GM19238 (cell line): ENCODE measurements around the gene CMTR1.
"Not testable (repeated sequence)": the region's sequence is repeated elsewhere in the genome, so short reads cannot be mapped to it uniquely, and the experiment has no call there.

Source experiments
- DNase-seq: peaks from one replicate; pipeline ENCODE4 v3.0.0; 2011; ENCODE audit warnings: low spot score; ENCODE audit not compliant: insufficient read length

CMTR1 gene, protein sequence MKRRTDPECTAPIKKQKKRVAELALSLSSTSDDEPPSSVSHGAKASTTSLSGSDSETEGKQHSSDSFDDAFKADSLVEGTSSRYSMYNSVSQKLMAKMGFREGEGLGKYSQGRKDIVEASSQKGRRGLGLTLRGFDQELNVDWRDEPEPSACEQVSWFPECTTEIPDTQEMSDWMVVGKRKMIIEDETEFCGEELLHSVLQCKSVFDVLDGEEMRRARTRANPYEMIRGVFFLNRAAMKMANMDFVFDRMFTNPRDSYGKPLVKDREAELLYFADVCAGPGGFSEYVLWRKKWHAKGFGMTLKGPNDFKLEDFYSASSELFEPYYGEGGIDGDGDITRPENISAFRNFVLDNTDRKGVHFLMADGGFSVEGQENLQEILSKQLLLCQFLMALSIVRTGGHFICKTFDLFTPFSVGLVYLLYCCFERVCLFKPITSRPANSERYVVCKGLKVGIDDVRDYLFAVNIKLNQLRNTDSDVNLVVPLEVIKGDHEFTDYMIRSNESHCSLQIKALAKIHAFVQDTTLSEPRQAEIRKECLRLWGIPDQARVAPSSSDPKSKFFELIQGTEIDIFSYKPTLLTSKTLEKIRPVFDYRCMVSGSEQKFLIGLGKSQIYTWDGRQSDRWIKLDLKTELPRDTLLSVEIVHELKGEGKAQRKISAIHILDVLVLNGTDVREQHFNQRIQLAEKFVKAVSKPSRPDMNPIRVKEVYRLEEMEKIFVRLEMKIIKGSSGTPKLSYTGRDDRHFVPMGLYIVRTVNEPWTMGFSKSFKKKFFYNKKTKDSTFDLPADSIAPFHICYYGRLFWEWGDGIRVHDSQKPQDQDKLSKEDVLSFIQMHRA

GRCh38 chr6:37432916-37433656 lies at the start of gene CMTR1:
Gene CMTR1 (plus strand): TSS chr6:37433221. CDS start chr6:37435630, 2,409 bp downstream.
- peak; percentile 91 for DNase-seq

DNA sequence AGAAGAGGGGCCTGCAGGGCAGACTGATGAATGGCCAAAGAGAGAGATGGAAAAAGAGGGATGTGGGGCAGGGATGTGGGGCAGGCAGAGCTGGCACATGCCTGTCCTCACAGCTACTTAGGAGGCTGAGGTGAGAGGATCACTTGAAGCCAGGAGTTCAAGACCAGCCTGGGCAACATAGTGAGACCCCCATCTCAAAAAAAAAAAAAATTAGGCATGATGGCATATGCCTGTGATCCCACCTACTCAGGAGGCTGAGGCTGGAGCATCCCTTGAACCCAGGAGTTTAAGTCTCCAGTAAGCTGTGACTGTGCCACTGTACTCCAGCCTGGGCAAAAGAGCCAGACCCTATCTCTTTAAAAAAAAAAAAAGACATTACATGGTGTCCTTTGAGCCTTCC lies 44.4 kb upstream of the CMTR1 start:
- DNase-seq = no peak

DNA sequence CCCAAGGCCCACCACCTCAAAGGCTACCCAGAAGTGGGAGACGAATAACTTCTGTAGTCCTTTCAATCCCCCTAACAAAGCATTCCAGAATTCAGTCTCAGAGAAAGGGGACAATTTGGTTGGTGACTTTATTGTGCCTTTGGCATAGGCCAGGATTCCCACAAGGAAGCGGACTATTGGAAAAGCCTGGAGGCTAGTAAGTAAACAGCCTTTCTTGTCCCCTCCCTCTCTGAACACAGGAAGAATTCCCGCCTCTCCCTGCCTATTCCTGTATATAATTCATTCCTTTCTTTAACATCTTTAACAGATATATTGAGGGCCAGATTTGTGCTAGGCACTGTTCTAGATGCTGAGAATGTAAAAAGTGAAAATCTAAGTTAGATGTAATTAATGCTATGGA lies 43.2 kb upstream of the CMTR1 start:
- DNase-seq = no peak

- no peak for DNase-seq
Observed at GRCh38 chr6:37391120-37391519, 41.9 kb upstream of the CMTR1 start.

- no peak for DNase-seq
Observed at GRCh38 chr6:37392821-37393220, 40.2 kb upstream of the CMTR1 start.

DNA sequence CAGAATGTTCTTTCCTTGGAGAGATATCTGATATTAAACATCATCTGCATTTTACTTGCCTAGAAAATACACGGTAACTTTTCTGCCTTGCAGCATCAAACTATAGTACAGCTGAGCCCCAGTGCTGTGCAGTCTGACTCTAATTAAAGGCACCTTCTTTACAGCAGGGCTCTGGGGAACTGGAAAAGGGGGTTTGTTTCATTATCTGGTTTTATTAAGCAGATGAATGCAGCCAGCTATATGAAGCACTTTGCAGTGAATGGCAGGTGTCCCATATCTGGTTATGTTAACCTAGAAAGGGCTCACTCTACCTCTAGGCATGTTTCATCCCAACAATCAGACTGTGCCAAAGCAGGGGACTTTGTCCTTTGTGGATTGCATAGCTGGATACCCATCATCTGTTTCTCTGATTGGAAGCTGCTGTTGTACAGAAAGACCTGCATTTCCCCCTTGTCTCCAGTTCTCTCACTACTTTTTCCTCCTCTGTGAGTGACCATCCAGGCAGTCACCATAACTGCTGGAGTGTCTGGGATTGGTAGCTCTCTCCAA lies 39.6 kb upstream of the CMTR1 start:
- no peak for DNase-seq

GRCh38 chr6:37396571-37397180 lies 36.3 kb upstream of the CMTR1 start:
- no peak for DNase-seq

- no peak for DNase-seq
Observed at GRCh38 chr6:37399131-37399530, 33.9 kb upstream of the CMTR1 start.

- DNase-seq = no peak
Observed at GRCh38 chr6:37399795-37400490, 33.1 kb upstream of the CMTR1 start.

- DNase-seq = not testable (repeated sequence)
Observed at GRCh38 chr6:37401658-37402057, 31.4 kb upstream of the CMTR1 start.

- DNase-seq = no peak
Observed at GRCh38 chr6:37406726-37407341, 26.2 kb upstream of the CMTR1 start.

GRCh38 chr6:37407948-37408347 lies 25.1 kb upstream of the CMTR1 start:
- DNase-seq = no peak

DNA sequence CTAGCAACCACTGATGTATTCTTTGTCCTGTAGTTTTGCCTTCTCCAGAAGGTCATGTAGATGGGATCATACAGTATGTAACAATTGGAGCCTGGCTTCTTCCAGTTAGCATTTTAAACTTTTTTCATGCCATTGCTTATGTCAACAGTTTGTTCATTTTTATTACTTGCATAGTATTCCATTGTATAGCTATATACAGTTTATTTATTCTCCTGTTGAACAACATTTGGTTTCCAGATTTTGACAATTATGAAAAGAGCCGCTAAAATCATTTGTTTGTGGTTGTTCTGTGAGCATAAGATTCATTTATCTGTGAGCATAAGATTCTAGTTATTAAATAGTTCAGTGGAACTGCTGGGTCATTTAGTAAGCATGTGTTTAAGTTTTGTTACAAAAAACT lies 23.5 kb upstream of the CMTR1 start:
- no peak for DNase-seq

- DNase-seq = no peak
Observed at GRCh38 chr6:37417393-37417792, 15.6 kb upstream of the CMTR1 start.

DNA sequence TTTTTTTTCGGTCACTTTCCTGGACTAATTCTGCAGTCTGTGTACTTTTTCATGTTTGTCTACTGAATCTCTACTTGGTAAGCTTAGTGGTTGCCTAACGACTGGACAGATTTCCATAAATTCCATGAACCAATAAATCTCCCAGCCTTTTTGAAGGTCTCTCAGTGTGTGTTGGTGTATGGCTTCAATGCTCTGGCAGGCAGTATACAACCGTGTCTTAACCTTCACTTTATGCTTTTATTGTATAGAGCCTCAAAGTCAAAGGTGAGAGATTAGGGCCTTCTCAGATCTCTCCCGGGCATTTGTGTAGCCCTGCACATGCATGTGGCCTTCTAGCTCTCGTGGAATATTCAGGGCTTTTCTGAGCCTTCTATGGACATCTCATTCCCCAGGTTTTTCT lies 14.3 kb upstream of the CMTR1 start:
- no peak for DNase-seq

- DNase-seq = no peak
Observed at GRCh38 chr6:37426058-37426944, 6.7 kb upstream of the CMTR1 start.

DNA sequence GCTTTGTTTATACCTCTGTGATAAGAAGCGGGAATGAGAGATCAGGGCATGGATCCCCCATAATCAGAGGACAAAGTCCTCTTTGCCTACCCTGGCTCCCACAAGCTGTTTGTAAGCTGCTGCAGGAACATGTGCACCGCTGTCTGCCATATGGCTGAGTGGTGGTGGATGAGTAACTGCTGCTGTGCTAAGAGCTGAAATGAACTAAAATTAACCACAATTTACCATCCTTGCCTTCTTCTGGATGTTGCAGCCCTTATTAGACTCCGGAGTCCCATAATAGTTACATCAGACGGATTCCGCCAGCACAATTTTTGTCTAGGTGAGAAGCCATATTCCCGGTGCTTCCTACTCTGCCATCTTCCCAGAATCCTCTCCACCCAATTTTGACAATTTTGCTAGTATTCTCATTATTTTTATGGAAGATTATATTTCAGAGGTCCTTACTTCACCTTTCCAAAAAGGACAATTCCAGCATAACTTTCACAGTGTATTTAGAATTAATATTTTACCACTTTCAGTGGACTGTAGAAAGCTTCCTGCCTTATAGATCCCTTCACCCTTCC lies 6.0 kb upstream of the CMTR1 start:
- no peak for DNase-seq

DNA sequence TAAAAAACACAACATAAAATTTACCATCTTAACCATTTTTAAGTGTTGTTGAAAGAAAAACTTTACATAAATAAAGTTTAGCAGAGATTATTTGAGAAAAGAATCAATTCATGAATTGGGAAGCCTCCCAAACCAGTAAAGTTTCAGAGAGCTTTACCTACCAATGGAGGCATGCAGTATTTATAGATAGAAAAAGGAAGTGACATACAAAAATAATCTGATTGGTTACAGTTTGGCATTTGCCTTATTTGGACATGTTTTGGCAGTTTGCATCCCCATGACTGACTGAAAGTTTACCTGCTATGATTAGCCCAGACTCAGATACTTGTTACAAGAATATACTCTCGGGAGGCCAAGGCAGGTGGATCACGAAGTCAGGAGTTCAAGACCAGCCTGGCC lies 3.7 kb upstream of the CMTR1 start:
- no peak for DNase-seq

DNA sequence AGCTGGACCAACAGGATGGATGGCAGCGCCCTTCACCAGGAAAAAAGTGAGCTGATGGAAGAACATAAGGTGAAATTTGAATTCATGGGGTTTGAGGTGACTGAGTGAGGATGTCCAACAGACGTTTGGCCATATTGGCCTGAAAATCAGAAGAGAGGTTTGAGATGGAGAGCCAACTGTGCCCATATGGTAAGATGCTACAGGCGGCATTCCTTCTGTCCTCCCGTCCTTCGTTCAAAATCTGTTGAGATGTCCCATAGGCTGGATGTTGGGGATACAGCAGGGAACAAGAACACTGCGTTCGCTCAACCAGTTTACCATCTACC lies 468 bp upstream of the CMTR1 start:
- DNase-seq = no peak
